ENCODE measurements around the gene LRFN4.
"Not testable (repeated sequence)": the region's sequence is repeated elsewhere in the genome, so short reads cannot be mapped to it uniquely, and the experiment has no call there.

Gene LRFN4

GRCh38 chr11:66856496-66857233 is at the start of gene LRFN4:
Gene LRFN4, plus strand, starts transcription at chr11:66857064. Its CDS starts 681 bp downstream, at chr11:66857745.
- no peak for DNase-seq

- no peak for DNase-seq
Observed at GRCh38 chr11:66809592-66809991, 47.3 kb upstream of the LRFN4 start.

GRCh38 chr11:66810576-66811185 is 46.2 kb upstream of the LRFN4 start:
- no peak for DNase-seq

GRCh38 chr11:66814678-66815077 is 42.2 kb upstream of the LRFN4 start:
- DNase-seq, result no peak

- DNase-seq, result no peak
Observed at GRCh38 chr11:66815646-66816045, 41.2 kb upstream of the LRFN4 start.

GRCh38 chr11:66818231-66818955 is 38.5 kb upstream of the LRFN4 start:
- no peak for DNase-seq

- DNase-seq, result no peak
Observed at GRCh38 chr11:66820381-66820780, 36.5 kb upstream of the LRFN4 start.

- DNase-seq, result no peak
Observed at GRCh38 chr11:66820901-66821300, 36.0 kb upstream of the LRFN4 start.

GRCh38 chr11:66823700-66824099 is 33.2 kb upstream of the LRFN4 start:
- no peak for DNase-seq

GRCh38 chr11:66824573-66824972 is 32.3 kb upstream of the LRFN4 start:
- DNase-seq, result not testable (repeated sequence)

GRCh38 chr11:66834539-66834845 is 22.4 kb upstream of the LRFN4 start:
- DNase-seq, result no peak

GRCh38 chr11:66834943-66835342 is 21.9 kb upstream of the LRFN4 start:
- DNase-seq, result no peak

GRCh38 chr11:66835768-66836405 is 21.0 kb upstream of the LRFN4 start:
- no peak for DNase-seq

- no peak for DNase-seq
Observed at GRCh38 chr11:66840317-66841091, 16.4 kb upstream of the LRFN4 start.

GRCh38 chr11:66841861-66842260 is 15.0 kb upstream of the LRFN4 start:
- DNase-seq, result no peak

- DNase-seq, result no peak
Observed at GRCh38 chr11:66842501-66842895, 14.4 kb upstream of the LRFN4 start.

GRCh38 chr11:66842896-66843775 is 13.7 kb upstream of the LRFN4 start, which contains the start of gene RCE1:
Gene RCE1, plus strand, starts transcription at chr11:66843441. Its CDS starts 15 bp downstream, at chr11:66843456.
- DNase-seq, result peak; percentile 73

- DNase-seq, result no peak
Observed at GRCh38 chr11:66843776-66844495, 12.9 kb upstream of the LRFN4 start.

- DNase-seq, result no peak
Observed at GRCh38 chr11:66844496-66845142, 12.2 kb upstream of the LRFN4 start.

GRCh38 chr11:66845143-66845875 is 11.6 kb upstream of the LRFN4 start:
- DNase-seq, result no peak
